GM13976 (cell line): ENCODE measurements around the gene TIAM2.

Experiments used
- DNase-seq: peaks from one replicate; pipeline ENCODE4 v3.0.0; 2012; ENCODE audit warnings: low spot score
- CTCF ChIP-seq: IDR thresholded peaks from 2 replicates; pipeline ENCODE4 v1.5.1; 2012; ENCODE audit warnings: borderline replicate concordance, mild to moderate bottlenecking; ENCODE audit not compliant: insufficient read depth; ENCODE audit errors: extremely low read depth, missing control alignments, control extremely low read depth
- in situ Hi-C: fragments of 300-500 bp; cut with MboI; formaldehyde crosslinking; loops from one replicate; pipeline ENCODE4 v1.12.0; 2022; ENCODE audit warnings: low sequenced_read_pairs, mixed read lengths, inconsistent platforms; ENCODE audit not compliant: unreplicated experiment

The TIAM2 gene

GRCh38 chr6:154991207-154991606 lies 3.9 kb upstream of the TIAM2 start:
- TF ChIP-seq CTCF, result no peak
- in situ Hi-C loops, result no loop called here
- no peak for DNase-seq

- in situ Hi-C loops, result no loop called here
- DNase-seq, result no peak
- TF ChIP-seq CTCF, result no peak
These were observed 2.1 kb upstream of the TIAM2 start for GRCh38 chr6:154993026-154993425.

- in situ Hi-C loops, result no loop called here
- no peak for TF ChIP-seq CTCF
- no peak for DNase-seq
These were observed 1.4 kb upstream of the TIAM2 start for GRCh38 chr6:154993710-154994109.

- no peak for TF ChIP-seq CTCF
- in situ Hi-C loops, result no loop called here
- DNase-seq, result no peak
These were observed 270 bp upstream of the TIAM2 start for GRCh38 chr6:154994836-154995253.

- in situ Hi-C loops, result no loop called here
- DNase-seq, result no peak
- TF ChIP-seq CTCF, result no peak
These were observed 988 bp downstream of the TIAM2 start for GRCh38 chr6:154996016-154996590.

GRCh38 chr6:154996841-154997311 lies 1.8 kb downstream of the TIAM2 start:
- no peak for TF ChIP-seq CTCF
- in situ Hi-C loops, result no loop called here

More at GRCh38 chr6:154996841-154997311, 1.8 kb downstream of the TIAM2 start:
- DNase-seq, result no peak
